Activated CD4-positive, alpha-beta T cell treated with anti-CD3 and anti-CD28 coated beads for 36 hours (primary cell): Measurements from ENCODE around the gene ERBB2. TPM values are rescaled to one million over a fixed set of nuclear protein-coding genes. Genes with fewer than 3 reads are reported as not detected.

Experiments
- ATAC-seq: fragments of 200-7000 bp; cut with Tn5 transposase; one replicate; pipeline ENCODE4 v1.10.0; 2021; ENCODE audit warnings: mild to moderate bottlenecking, moderate library complexity
- CTCF ChIA-PET: fragments of 350-600 bp; sonication (Branson Sonifier 250); formaldehyde crosslinking; loops from one replicate; lab custom pipeline; 2021; ENCODE audit warnings: antibody characterized with exemption; lab: Charles Lee
- POLR2A ChIA-PET: fragments of 350-600 bp; sonication (Branson Sonifier 250); formaldehyde crosslinking; loops from one replicate; lab custom pipeline; 2021; ENCODE audit warnings: antibody characterized with exemption, inconsistent platforms; lab: Charles Lee
- DNase-seq: peaks from one replicate; pipeline ENCODE4 v3.0.0-alpha.2; 2020
- H3K27ac Mint-ChIP-seq: one replicate; pipeline ENCODE4 v1.8.0; 2021; ENCODE audit warnings: mixed read lengths
- H3K27me3 Mint-ChIP-seq: one replicate; pipeline ENCODE4 v1.8.0; 2021; ENCODE audit warnings: mixed read lengths
- H3K36me3 Mint-ChIP-seq: one replicate; pipeline ENCODE4 v1.8.0; 2021; ENCODE audit warnings: low read depth, mixed read lengths
- H3K4me1 Mint-ChIP-seq: one replicate; pipeline ENCODE4 v1.8.0; 2021; ENCODE audit warnings: mixed read lengths
- H3K4me3 Mint-ChIP-seq: one replicate; pipeline ENCODE4 v1.8.0; 2021; ENCODE audit warnings: mild to moderate bottlenecking, moderate library complexity, mixed read lengths
- H3K9me3 Mint-ChIP-seq: one replicate; pipeline ENCODE4 v1.8.0; 2021; ENCODE audit warnings: low read depth, mixed read lengths
- intact Hi-C, 2 experiments: fragments of 100-400 bp; cut with DNase I in 1 of 2; cut with micrococcal nuclease in 1 of 2; formaldehyde crosslinking; loops; one replicate each; pipeline versions ENCODE4 v1.14.2 to v1.15.1; 2022 to 2024; cut with DNase I, micrococcal nuclease
- total RNA-seq, 2 experiments: library from RNA; stranded (reverse); gene quantifications; one replicate each; pipeline ENCODE4 v1.2.3, GENCODE V29; 2021

Gene ERBB2
- total RNA-seq, 2 experiments from 2014 or later = 5.8 to 6.0 TPM

DNA sequence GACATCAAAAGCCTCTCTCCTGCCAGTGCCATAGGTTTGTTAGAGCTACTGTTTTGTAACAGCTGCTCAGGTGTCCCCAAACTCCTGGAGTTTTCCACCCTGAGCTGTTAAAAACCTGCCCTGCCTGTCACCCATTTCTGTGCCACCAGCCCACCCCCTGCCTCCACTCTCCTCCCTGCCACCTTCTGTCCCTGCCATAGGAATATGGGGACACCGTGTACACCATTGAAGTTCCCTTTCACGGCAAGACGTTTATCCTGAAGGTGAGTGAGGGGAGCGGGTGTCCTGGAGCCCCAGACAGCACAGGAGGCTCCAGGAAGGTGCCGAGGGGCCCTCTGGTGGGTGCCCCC is 39.9 kb upstream of the ERBB2 start:
- peaks cover 13% of the 10 kb centered on the region for H3K36me3 Mint-ChIP-seq
- H3K4me1 Mint-ChIP-seq = peaks cover 24% of the 10 kb centered on the region

DNA sequence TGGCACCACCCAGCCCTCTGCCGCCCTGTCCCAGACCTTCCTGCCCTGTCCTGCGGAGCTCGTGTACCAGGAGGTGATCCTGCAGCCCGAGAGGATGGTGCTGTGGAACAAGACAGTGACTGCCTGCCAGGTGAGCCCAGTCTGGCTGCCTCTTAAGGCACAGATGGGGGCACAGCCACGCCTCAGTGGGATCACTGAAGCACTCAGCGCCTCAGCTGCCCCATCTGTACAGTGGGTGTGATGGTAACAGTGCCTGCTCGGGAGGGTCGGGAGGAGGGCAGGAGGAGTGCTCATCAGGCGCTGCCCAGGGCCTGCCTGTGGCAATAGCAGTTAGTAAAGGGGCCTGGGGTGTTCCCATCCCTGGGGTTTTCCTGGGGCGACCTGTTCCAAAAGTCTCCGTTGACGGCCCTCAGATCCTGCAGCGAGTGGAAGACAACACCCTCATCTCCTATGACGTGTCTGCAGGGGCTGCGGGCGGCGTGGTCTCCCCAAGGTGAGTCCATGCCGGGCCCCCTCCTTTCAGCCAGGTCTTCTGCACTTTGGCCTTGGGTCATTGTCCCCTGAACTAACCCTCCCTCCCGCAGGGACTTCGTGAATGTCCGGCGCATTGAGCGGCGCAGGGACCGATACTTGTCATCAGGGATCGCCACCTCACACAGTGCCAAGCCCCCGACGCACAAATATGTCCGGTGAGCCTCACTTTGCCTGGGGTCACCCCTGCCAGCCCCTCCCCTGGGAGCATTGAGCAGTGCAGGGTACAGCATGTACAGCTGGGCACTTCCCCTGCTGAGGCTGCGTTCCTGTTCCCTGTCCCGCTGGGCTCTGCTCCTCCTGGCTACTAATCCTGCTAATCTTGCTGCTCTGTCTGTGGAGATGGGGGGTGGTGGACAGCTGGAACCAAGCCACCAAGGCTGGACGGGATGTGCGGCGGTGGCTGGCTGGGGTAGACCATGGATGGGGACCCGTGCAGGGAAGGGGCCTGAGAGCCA is 39.2 kb upstream of the ERBB2 start:
- Mint-ChIP-seq H3K36me3 (peaks cover 13% of the 10 kb centered on the region), H3K9me3 (no peaks in the 10 kb centered on the region), H3K4me1 (peaks cover 23% of the 10 kb centered on the region), H3K27me3 (no peaks in the 10 kb centered on the region), H3K4me3 (no peak overlapping the region), H3K27ac (no peak overlapping the region)
- DNase-seq (no peak), ATAC-seq (no peak)
- intact Hi-C loops = no loop called here
- ChIA-PET CTCF (interaction anchor here (0.8 to 1.0 kb wide), 3 partner anchors 8 to 367 kb away, joined by 3 to 4 read pairs (median 4); no protein-coding TSS in a partner anchor), POLR2A (no interaction called here)

More for the DNA sequence above, 39.9 kb upstream of the ERBB2 start:
- Mint-ChIP-seq H3K4me3 (no peak overlapping the region), H3K9me3 (no peaks in the 10 kb centered on the region), H3K27me3 (no peaks in the 10 kb centered on the region), H3K27ac (no peak overlapping the region)
- DNase-seq (no peak), ATAC-seq (no peak)
- CTCF ChIA-PET = interaction anchor here (0.6 to 1.0 kb wide), 3 partner anchors 9 to 25 kb away, joined by 3 to 4 read pairs (median 3); no protein-coding TSS in a partner anchor
- POLR2A ChIA-PET = no interaction called here
- intact Hi-C loops = no loop called here

DNA sequence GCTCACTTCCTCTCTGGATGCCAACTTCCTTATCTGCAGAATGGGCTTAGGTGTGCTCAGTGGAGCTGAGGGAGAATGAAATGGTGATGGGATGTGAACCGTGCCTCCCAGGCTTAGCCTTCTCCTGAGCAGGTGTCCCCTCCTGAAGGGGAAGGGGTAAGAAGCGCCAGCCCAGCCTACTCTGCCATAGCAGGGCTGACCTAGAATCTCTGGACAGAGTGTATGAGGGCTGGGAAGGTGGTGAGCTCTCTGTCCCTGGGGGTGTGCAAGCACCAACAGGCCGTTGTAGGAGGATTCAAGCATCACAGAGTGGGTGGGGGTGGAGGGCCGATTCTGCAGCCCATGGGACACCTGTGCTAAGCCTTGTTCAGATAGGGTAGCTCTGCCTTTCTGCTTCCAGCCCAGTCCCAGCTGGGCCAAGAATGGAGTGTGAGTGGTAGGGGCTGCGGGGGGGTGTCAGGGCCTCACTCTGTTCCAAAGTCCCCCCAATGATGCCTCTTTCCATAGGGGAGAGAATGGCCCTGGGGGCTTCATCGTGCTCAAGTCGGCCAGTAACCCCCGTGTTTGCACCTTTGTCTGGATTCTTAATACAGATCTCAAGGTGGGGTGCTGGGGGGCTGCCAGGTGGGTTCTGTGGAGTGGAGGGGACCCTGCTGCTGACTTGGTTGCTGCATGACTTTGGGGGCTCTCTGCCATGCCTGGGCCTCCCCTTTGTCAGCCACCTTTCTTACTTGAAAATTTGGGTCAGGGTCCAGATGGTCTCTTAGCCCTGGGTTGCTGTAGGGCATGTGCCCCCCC is 37.9 kb upstream of the ERBB2 start:
- no peaks in the 10 kb centered on the region for H3K9me3 Mint-ChIP-seq
- ATAC-seq (no peak), DNase-seq (no peak)
- intact Hi-C loops = no loop called here
- ChIA-PET POLR2A (no interaction called here), CTCF (interaction anchor here (0.6 to 1.0 kb wide), 3 partner anchors 8 to 366 kb away, joined by 3 to 4 read pairs (median 3); no protein-coding TSS in a partner anchor)
- no peak overlapping the region for H3K4me3 Mint-ChIP-seq
- no peak overlapping the region for H3K27ac Mint-ChIP-seq
- peaks cover 2% of the 10 kb centered on the region for H3K27me3 Mint-ChIP-seq
- H3K36me3 Mint-ChIP-seq = peaks cover 13% of the 10 kb centered on the region
- H3K4me1 Mint-ChIP-seq = peaks cover 24% of the 10 kb centered on the region

DNA sequence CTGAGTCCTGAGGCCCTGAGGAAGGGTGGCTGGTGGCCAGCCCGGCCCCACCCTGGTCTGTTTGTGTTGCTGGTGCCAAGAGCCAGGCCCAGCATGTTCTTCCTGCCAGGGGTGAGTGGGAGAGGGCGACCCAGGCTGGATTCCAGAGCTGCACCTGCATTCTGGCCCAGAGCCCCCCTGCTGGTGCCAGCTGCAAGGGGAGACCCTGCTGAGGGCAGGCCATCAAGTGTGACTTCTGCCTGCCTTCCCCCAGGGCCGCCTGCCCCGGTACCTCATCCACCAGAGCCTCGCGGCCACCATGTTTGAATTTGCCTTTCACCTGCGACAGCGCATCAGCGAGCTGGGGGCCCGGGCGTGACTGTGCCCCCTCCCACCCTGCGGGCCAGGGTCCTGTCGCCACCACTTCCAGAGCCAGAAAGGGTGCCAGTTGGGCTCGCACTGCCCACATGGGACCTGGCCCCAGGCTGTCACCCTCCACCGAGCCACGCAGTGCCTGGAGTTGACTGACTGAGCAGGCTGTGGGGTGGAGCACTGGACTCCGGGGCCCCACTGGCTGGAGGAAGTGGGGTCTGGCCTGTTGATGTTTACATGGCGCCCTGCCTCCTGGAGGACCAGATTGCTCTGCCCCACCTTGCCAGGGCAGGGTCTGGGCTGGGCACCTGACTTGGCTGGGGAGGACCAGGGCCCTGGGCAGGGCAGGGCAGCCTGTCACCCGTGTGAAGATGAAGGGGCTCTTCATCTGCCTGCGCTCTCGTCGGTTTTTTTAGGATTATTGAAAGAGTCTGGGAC is 37.1 kb upstream of the ERBB2 start:
- ATAC-seq (no peak), DNase-seq (no peak)
- ChIA-PET POLR2A (no interaction called here), CTCF (interaction anchor here (1.0 kb wide), 1 partner anchor 9 kb away, joined by 3 read pairs; no protein-coding TSS in a partner anchor)
- H3K9me3 Mint-ChIP-seq = no peaks in the 10 kb centered on the region
- peaks cover 24% of the 10 kb centered on the region for H3K4me1 Mint-ChIP-seq
- peaks cover 13% of the 10 kb centered on the region for H3K36me3 Mint-ChIP-seq
- intact Hi-C loops = no loop called here
- H3K4me3 Mint-ChIP-seq = no peak overlapping the region
- H3K27me3 Mint-ChIP-seq = peaks cover 4% of the 10 kb centered on the region
- H3K27ac Mint-ChIP-seq = no peak overlapping the region

DNA sequence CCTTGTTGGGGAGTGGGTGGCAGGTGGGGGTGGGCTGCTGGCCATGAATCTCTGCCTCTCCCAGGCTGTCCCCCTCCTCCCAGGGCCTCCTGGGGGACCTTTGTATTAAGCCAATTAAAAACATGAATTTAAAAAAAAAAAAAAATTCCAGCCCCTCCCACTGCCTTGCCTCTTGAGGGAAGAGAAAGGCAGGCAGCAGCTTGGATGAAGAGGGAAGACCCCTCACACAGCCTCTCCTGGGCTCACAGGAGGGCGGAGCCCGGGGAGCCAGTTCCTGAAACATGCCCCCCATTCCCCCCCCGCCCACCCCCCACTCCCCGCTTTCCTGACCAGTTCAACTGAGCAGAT is 36.5 kb upstream of the ERBB2 start:
- Mint-ChIP-seq H3K27ac (no peak overlapping the region), H3K9me3 (no peaks in the 10 kb centered on the region), H3K27me3 (peaks cover 4% of the 10 kb centered on the region), H3K4me3 (no peak overlapping the region), H3K4me1 (peaks cover 20% of the 10 kb centered on the region), H3K36me3 (peaks cover 10% of the 10 kb centered on the region)
- intact Hi-C loops = no loop called here
- ChIA-PET POLR2A (no interaction called here), CTCF (interaction anchor here (0.8 kb wide), 1 partner anchor 9 kb away, joined by 3 read pairs; no protein-coding TSS in a partner anchor)
- DNase-seq (no peak), ATAC-seq (no peak)

DNA sequence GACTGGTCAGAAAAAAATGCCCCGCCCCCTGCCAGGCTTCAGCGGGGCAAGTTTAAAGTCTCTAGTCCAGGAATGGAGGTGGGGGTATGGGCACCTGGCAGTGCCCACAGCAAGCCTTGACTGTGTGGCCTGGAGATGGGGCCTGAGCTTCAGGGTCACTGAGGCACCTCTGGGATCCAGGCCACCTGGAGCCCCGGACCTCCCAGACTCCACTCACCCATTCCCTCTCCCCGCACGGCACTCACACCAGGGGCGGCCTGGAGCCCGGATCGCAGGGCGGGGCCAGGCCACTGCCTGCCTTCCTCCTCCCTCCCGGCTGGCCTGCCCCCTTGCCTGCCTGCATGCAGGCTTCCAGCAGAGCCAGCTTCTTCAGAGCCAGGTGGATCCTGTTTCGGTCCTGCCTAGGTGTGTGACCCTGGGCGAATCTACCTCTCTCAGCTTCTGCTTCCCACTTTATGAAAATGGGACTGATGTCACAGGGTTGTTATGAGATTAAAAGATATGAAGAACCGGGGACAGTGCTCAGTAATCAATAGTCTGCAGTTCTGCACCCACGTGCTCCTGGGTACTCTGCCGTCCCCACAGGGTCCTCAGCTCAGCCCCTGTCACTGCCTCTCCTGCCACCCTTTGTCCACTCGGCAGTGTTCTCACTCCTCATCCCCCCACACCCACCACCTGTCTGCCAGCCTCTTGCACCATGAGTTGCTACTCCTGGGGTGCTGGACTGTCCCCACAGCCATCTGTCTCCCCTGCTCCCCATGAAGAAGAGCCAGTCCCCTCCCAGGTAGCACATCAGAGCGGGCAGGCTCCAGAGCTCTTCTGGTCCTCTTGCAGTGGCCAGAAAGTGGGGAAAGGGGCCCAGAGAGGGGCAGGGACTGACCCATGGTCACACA is 35.9 kb upstream of the ERBB2 start:
- DNase-seq (no peak), ATAC-seq (no peak)
- H3K27me3 Mint-ChIP-seq = peaks cover 8% of the 10 kb centered on the region
- peaks cover 10% of the 10 kb centered on the region for H3K36me3 Mint-ChIP-seq
- no peaks in the 10 kb centered on the region for H3K9me3 Mint-ChIP-seq
- no peak overlapping the region for H3K4me3 Mint-ChIP-seq
- no peak overlapping the region for H3K27ac Mint-ChIP-seq
- H3K4me1 Mint-ChIP-seq = peaks cover 18% of the 10 kb centered on the region
- intact Hi-C loops = no loop called here
- ChIA-PET CTCF (interaction anchor here (0.8 to 1.0 kb wide), 3 partner anchors 10 to 30 kb away, joined by 3 to 4 read pairs (median 4); no protein-coding TSS in a partner anchor), POLR2A (no interaction called here)

DNA sequence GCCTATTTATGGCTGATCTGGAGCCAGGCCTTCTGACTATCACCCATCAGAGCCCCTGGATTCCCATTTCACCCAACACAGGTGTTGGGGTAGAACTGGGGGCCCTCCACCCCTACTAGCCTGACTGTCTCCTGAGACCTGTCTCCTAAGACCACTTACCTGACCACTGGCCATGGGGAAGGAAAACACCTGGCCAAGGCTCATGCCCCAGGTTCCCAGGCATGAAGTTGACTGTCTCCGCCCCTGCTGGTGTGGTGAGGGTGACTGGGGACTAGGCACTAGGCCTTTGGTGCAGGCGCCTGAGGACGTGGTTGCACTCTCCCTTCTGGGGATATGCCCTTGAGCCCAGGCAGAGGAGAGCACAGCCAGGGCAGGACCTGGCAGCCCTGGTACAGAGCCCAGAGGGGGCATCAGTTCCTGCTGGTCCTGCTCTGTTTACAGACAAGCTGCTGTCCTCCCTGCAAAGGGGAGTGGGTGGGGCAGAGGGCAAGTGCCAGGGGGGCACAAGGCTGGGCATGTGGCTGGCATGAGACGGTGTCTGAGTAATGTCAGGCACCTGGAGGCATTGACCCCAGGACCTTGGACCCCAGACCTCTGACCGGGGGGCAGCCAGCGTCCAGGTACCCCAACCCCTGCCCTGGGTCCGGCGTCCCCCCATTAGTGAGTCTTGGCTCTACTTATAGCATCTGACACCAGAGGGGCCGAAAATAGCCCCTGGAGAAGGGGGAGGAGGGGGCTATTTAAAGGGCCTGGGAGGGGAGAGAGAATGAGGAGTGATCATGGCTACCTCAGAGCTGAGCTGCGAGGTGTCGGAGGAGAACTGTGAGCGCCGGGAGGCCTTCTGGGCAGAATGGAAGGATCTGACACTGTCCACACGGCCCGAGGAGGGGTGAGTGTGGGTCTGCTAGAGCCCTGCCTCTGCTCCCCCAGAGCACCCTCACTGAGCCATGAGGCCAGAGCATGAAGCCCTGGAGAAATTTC is 35.0 kb upstream of the ERBB2 start, which contains the start of gene TCAP:
Gene TCAP (plus strand): TSS at position 769 of the 981 bp plus-strand sequence. CDS start 11 bp downstream, at position 780.
- ChIA-PET POLR2A (no interaction called here), CTCF (interaction anchor here (0.6 to 6.8 kb wide), 5 partner anchors 12 to 519 kb away, joined by 3 to 85 read pairs (median 4); no protein-coding TSS in a partner anchor)
- DNase-seq = no peak
- H3K36me3 Mint-ChIP-seq = peaks cover 10% of the 10 kb centered on the region
- H3K27ac Mint-ChIP-seq = no peak within 1 kb of the TSS
- no peaks in the 10 kb centered on the region for H3K9me3 Mint-ChIP-seq
- intact Hi-C loops = no loop called here
- H3K27me3 Mint-ChIP-seq = peaks cover 10% of the 10 kb centered on the region
- H3K4me3 Mint-ChIP-seq = no peak within 1 kb of the TSS
- no peak for ATAC-seq
- peaks cover 9% of the 10 kb centered on the region for H3K4me1 Mint-ChIP-seq

DNA sequence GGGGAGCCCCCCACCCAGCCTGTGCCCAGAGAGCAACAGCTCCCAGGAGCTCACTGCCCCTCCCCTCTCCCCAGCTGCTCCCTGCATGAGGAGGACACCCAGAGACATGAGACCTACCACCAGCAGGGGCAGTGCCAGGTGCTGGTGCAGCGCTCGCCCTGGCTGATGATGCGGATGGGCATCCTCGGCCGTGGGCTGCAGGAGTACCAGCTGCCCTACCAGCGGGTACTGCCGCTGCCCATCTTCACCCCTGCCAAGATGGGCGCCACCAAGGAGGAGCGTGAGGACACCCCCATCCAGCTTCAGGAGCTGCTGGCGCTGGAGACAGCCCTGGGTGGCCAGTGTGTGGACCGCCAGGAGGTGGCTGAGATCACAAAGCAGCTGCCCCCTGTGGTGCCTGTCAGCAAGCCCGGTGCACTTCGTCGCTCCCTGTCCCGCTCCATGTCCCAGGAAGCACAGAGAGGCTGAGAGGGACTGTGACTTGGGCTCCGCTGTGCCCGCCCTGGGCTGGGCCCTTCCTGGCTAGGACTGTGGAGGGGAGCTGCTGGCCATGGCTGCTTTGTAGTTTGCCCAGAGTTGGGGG is 34.1 kb upstream of the ERBB2 start:
- Mint-ChIP-seq H3K36me3 (peaks cover 6% of the 10 kb centered on the region), H3K27me3 (peaks cover 13% of the 10 kb centered on the region), H3K9me3 (no peaks in the 10 kb centered on the region), H3K27ac (no peak overlapping the region), H3K4me1 (peaks cover 7% of the 10 kb centered on the region), H3K4me3 (no peak overlapping the region)
- intact Hi-C loops = no loop called here
- peak; percentile 43 for DNase-seq
- ChIA-PET CTCF (interaction anchor here (0.6 to 6.8 kb wide), 4 partner anchors 13 to 518 kb away, joined by 3 to 85 read pairs (median 4); no protein-coding TSS in a partner anchor), POLR2A (no interaction called here)
- ATAC-seq = no peak

DNA sequence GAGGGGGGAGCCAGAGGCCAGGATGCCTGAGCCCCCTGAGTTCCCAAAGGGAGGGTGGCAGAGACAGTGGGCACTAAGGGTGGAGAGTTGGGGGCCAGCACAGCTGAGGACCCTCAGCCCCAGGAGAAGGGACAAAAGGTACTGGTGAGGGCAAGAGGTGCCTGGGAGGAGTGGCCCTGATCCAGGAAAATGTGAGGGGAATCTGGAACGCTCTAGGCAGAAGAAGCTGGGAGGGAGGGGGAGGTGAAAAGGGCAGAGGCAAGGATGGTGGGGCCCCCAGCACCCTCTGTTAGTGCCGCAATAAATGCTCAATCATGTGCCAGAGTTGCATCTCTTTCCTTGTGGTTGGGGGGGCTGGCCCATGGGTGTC is 33.6 kb upstream of the ERBB2 start:
- no peaks in the 10 kb centered on the region for H3K9me3 Mint-ChIP-seq
- peaks cover 13% of the 10 kb centered on the region for H3K27me3 Mint-ChIP-seq
- no peak overlapping the region for H3K27ac Mint-ChIP-seq
- peaks cover 7% of the 10 kb centered on the region for H3K4me1 Mint-ChIP-seq
- H3K4me3 Mint-ChIP-seq = no peak overlapping the region
- ChIA-PET POLR2A (no interaction called here), CTCF (interaction anchor here (0.8 to 6.8 kb wide), 4 partner anchors 13 to 66 kb away, joined by 4 to 85 read pairs (median 14); no protein-coding TSS in a partner anchor)
- DNase-seq (no peak), ATAC-seq (no peak)
- intact Hi-C loops = no loop called here
- peaks cover 3% of the 10 kb centered on the region for H3K36me3 Mint-ChIP-seq
